IMR-90 (cell line): Measurements from ENCODE around the gene OTUD7B. TPM values are rescaled to one million over a fixed set of nuclear protein-coding genes. Genes with fewer than 3 reads are reported as not detected.

Experiments used
- ATAC-seq: fragments of 200-7000 bp; cut with Tn5 transposase; 2 replicates; pipeline ENCODE4 v1.9.1; 2020; ENCODE audit warnings: low read depth, mild to moderate bottlenecking, moderate library complexity
- BruUV-seq: library from RNA; stranded (reverse); fragments of 400-500 nt; replicated peaks from 2 replicates; lab custom pipeline; 2021; lab: Mats Ljungman, UMichigan
- CTCF ChIA-PET: fragments of 300-600 bp; formaldehyde crosslinking; extraction: SDS; loops from one replicate; lab custom pipeline; 2021; ENCODE audit warnings: antibody characterized with exemption; lab: Yijun Ruan, JAX
- POLR2A ChIA-PET: fragments of 300-600 bp; sonication (Branson Sonifier 250); formaldehyde crosslinking; loops from one replicate; lab custom pipeline; 2022; ENCODE audit warnings: antibody characterized with exemption; ENCODE audit not compliant: unreplicated experiment; lab: Charles Lee
- DNase-seq: peaks from one replicate; pipeline ENCODE4 v3.0.0; 2013
- H2AFZ ChIP-seq: replicated peaks from 2 replicates; pipeline ENCODE3; 2013; ENCODE audit warnings: low read length, mild to moderate bottlenecking; ENCODE audit not compliant: poor library complexity
- H2AK5ac ChIP-seq: 2 replicates; pipeline ENCODE4 v1.6.1; 2013; ENCODE audit warnings: low read depth, low read length, inconsistent platforms
- H2AK9ac ChIP-seq: replicated peaks from 2 replicates; pipeline ENCODE3; 2013; ENCODE audit warnings: mild to moderate bottlenecking, low read depth, low read length, moderate library complexity; ENCODE audit not compliant: poor library complexity
- H2BK120ac ChIP-seq: 2 replicates; pipeline ENCODE4 v1.6.1; 2013; ENCODE audit warnings: low read depth, low read length, inconsistent platforms
- H2BK15ac ChIP-seq: 3 replicates; pipeline ENCODE4 v1.6.1; 2013; ENCODE audit warnings: low read depth, low read length, inconsistent platforms
- H2BK20ac ChIP-seq: 2 replicates; pipeline ENCODE4 v1.6.1; 2013; ENCODE audit warnings: low read depth, mild to moderate bottlenecking, inconsistent platforms, low read length, moderate library complexity
- H2BK5ac ChIP-seq: 2 replicates; pipeline ENCODE4 v1.6.1; 2013; ENCODE audit warnings: mild to moderate bottlenecking, low read depth, low read length, inconsistent platforms; ENCODE audit not compliant: poor library complexity, severe bottlenecking
- H3K14ac ChIP-seq: replicated peaks from 2 replicates; pipeline ENCODE4 v1.6.1; 2013; ENCODE audit warnings: low read depth, low read length, inconsistent platforms
- H3K18ac ChIP-seq: 2 replicates; pipeline ENCODE4 v1.6.1; 2013; ENCODE audit warnings: low read depth, low read length, control low read depth
- H3K23ac ChIP-seq: 2 replicates; pipeline ENCODE4 v1.6.1; 2013; ENCODE audit warnings: low read depth, low read length, inconsistent platforms
- H3K27ac ChIP-seq: 2 replicates; pipeline ENCODE4 v1.5.1; 2013; ENCODE audit warnings: mild to moderate bottlenecking, control low read depth, low read length; ENCODE audit not compliant: insufficient read depth
- H3K27me3 ChIP-seq: 2 replicates; pipeline ENCODE4 v1.6.1; 2013; ENCODE audit warnings: low read length; ENCODE audit not compliant: control insufficient read depth, insufficient read depth
- H3K36me3 ChIP-seq: 2 replicates; pipeline ENCODE4 v1.6.1; 2013; ENCODE audit warnings: low read length, mixed read lengths; ENCODE audit not compliant: control insufficient read depth, insufficient read depth
- H3K4ac ChIP-seq: 2 replicates; pipeline ENCODE4 v1.6.1; 2013; ENCODE audit warnings: low read depth, low read length, inconsistent platforms
- H3K4me1 ChIP-seq: 2 replicates; pipeline ENCODE4 v1.6.1; 2013; ENCODE audit warnings: low read length, mixed read lengths; ENCODE audit not compliant: control insufficient read depth, insufficient read depth
- H3K4me2 ChIP-seq: 2 replicates; pipeline ENCODE4 v1.6.1; 2013; ENCODE audit warnings: low read depth, mild to moderate bottlenecking, control low read depth, low read length, moderate library complexity
- H3K4me3 ChIP-seq: 2 replicates; pipeline ENCODE4 v1.5.1; 2013; ENCODE audit warnings: low read depth, mild to moderate bottlenecking, control low read depth, low read length, moderate library complexity; ENCODE audit not compliant: insufficient read depth
- H3K56ac ChIP-seq: 2 replicates; pipeline ENCODE4 v1.6.1; 2013; ENCODE audit warnings: low read length, inconsistent platforms; ENCODE audit not compliant: insufficient read depth; ENCODE audit errors: extremely low read depth
- H3K79me1 ChIP-seq, 2 experiments: 2 replicates each; pipeline ENCODE4 v1.6.1; 2013; ENCODE audit warnings: low read length in 2 of 2, inconsistent platforms in 1 of 2, low read depth in 1 of 2
- H3K9ac ChIP-seq: 2 replicates; pipeline ENCODE4 v1.6.1; 2013; ENCODE audit warnings: low read depth, low read length, control low read depth
- H3K9me1 ChIP-seq: 2 replicates; pipeline ENCODE4 v1.6.1; 2013; ENCODE audit warnings: low read length, inconsistent platforms; ENCODE audit not compliant: insufficient read depth
- H3K9me3 ChIP-seq: 2 replicates; pipeline ENCODE4 v1.6.1; 2013; ENCODE audit warnings: low read length; ENCODE audit not compliant: control insufficient read depth, insufficient read depth
- H4K20me1 ChIP-seq: 2 replicates; pipeline ENCODE4 v1.6.1; 2013; ENCODE audit warnings: low read length, inconsistent platforms; ENCODE audit not compliant: insufficient read depth
- H4K5ac ChIP-seq: 2 replicates; pipeline ENCODE4 v1.6.1; 2013; ENCODE audit warnings: mild to moderate bottlenecking, low read depth, low read length, control low read depth
- H4K8ac ChIP-seq, 2 experiments: 2 replicates each; pipeline ENCODE4 v1.6.1; 2013; ENCODE audit warnings: low read depth in 2 of 2, low read length in 2 of 2, control low read depth in 1 of 2, inconsistent platforms in 1 of 2
- H4K91ac ChIP-seq: 2 replicates; pipeline ENCODE4 v1.6.1; 2013; ENCODE audit warnings: low read depth, low read length, inconsistent platforms; ENCODE audit not compliant: insufficient read depth
- CEBPB ChIP-seq: IDR thresholded peaks from 2 replicates; pipeline ENCODE4 v1.6.1; 2012; ENCODE audit warnings: low read depth, low read length, improper control_type of control experiment
- FOS ChIP-seq: fragments of 150-350 bp; IDR thresholded peaks from 2 replicates; pipeline ENCODE4 v1.6.1; 2016; ENCODE audit warnings: low read depth, low read length
- MAZ ChIP-seq: IDR thresholded peaks from 2 replicates; pipeline ENCODE4 v1.6.1; 2012; ENCODE audit warnings: low read depth, mild to moderate bottlenecking, low read length, improper control_type of control experiment, moderate library complexity, borderline replicate concordance
- NFE2L2 ChIP-seq: fragments of 150-350 bp; IDR thresholded peaks from 2 replicates; pipeline ENCODE4 v1.6.1; 2016; ENCODE audit warnings: low read depth, mild to moderate bottlenecking, low read length
- RAD21 ChIP-seq: IDR thresholded peaks from 2 replicates; pipeline ENCODE4 v1.6.1; 2012; ENCODE audit warnings: low read length, improper control_type of control experiment
- WGBS, 2 experiments: methylation state at CpG; one replicate each; pipeline versions ENCODE4 v1.1.5 to v1.1.7; 2013; ENCODE audit warnings: missing lambda C conversion rate in 2 of 2; ENCODE audit not compliant: insufficient read length in 1 of 2; ENCODE audit errors: extremely low coverage in 2 of 2; 5-methylcytosine and 5-hydroxymethylcytosine counted together
- dilution Hi-C: fragments of 300-500 bp; cut with HindIII; formaldehyde crosslinking; loops from one replicate; pipeline ENCODE4 v1.14.3; 2018; ENCODE audit warnings: low sequenced_read_pairs; ENCODE audit not compliant: unreplicated experiment
- in situ Hi-C: fragments of 300-500 bp; cut with MboI; formaldehyde crosslinking; loops from 3 replicates; pipeline ENCODE4 v1.14.3; 2019; ENCODE audit warnings: low sequenced_read_pairs, inconsistent platforms, mixed read lengths
- intact Hi-C: fragments of 100-400 bp; cut with micrococcal nuclease; formaldehyde crosslinking; loops from 2 replicates; pipeline ENCODE4 v1.10.0; 2022
- polyA plus RNA-seq, 3 experiments: library from polyadenylated mRNA; depleted of rRNA; stranded (reverse); fragments of >200 nt; gene quantifications; 2 replicates each; pipeline ENCODE4 v1.2.3, GENCODE V29; 2012; ENCODE audit warnings: low replicate concordance in 1 of 3
- total RNA-seq: library from RNA; depleted of rRNA; stranded (reverse); fragments of >200 nt; gene quantifications from 2 replicates; pipeline ENCODE4 v1.2.3, GENCODE V29; 2012

Gene OTUD7B
- total and polyA plus RNA-seq, 2 of the 4 experiments (the other 2 are of a cell fraction) = 7.5 to 18.6 TPM

GRCh38 chr1:150006881-150007421 is 3.6 kb downstream of the OTUD7B start:
- ChIA-PET CTCF (interaction anchor here (0.7 to 1.3 kb wide), 2 partner anchors 36 to 43 kb away, joined by 3 to 4 read pairs; no protein-coding TSS in a partner anchor), POLR2A (no interaction called here)
- Histone ChIP-seq H3K14ac (peak overlapping the region; percentile 1; the same call in 1 of the 2 replicates), H3K27me3 (no peaks in the 10 kb centered on the region), H3K9me1 (peaks cover 14% of the 10 kb centered on the region), H3K4ac (no peak overlapping the region), H3K18ac (no peak overlapping the region), H3K36me3 (peaks cover 7% of the 10 kb centered on the region), H3K4me3 (no peak overlapping the region), H3K4me1 (peaks cover 13% of the 10 kb centered on the region), H3K79me1 (peaks cover 25 to 54% of the 10 kb centered on the region in 2 experiments), H3K9me3 (no peaks in the 10 kb centered on the region), H2BK120ac (no peak overlapping the region), H3K4me2 (peak overlapping the region; percentile 45; the same call in 1 of the 2 replicates), H2AFZ (no peak overlapping the region), H4K91ac (no peak overlapping the region; the same call in 1 of the 2 replicates), H3K56ac (no peak overlapping the region), H3K9ac (no peak overlapping the region), H2AK9ac (no peak overlapping the region), H2BK15ac (no peak overlapping the region), H2AK5ac (peak overlapping the region; percentile 40), H4K5ac (no peak overlapping the region), H3K27ac (no peak overlapping the region), H4K20me1 (peaks cover 34% of the 10 kb centered on the region; the same call in 1 of the 2 replicates), H2BK20ac (no peak overlapping the region), H3K23ac (peak overlapping the region; percentile 70; the same call in 1 of the 2 replicates), H4K8ac (no peak overlapping the region), H2BK5ac (peak overlapping the region; percentile 11)
- no peak for ATAC-seq
- no TSS peak for BruUV-seq
- intact Hi-C loops = no loop called here
- dilution Hi-C loops = no loop called here
- 75% methylated on average over 3 of the region's 4 CpGs; no CpG with 5 or more reads in 1 of the 2 experiments for WGBS, 2 experiments
- peak; percentile 76 for DNase-seq
- no peak for TF ChIP-seq RAD21
- peak; percentile 74 for TF ChIP-seq CEBPB
- TF ChIP-seq NFE2L2 = no peak
- TF ChIP-seq MAZ = peak; percentile 60
- TF ChIP-seq FOS = peak; percentile 48
- in situ Hi-C loops = no loop called here
